Measurements from ENCODE around the gene TPPP3.
A peak's percentile ranks its signal among the peaks of the same experiment; 100 is the strongest.
"Not testable (repeated sequence)": the region's sequence is repeated elsewhere in the genome, so short reads cannot be mapped to it uniquely, and the experiment has no call there.

TPPP3 gene

GRCh38 chr16:67389911-67390815 is 3.1 kb downstream of the TPPP3 start:
- no peak for DNase-seq (ENCODE audit: low spot score)

DNA sequence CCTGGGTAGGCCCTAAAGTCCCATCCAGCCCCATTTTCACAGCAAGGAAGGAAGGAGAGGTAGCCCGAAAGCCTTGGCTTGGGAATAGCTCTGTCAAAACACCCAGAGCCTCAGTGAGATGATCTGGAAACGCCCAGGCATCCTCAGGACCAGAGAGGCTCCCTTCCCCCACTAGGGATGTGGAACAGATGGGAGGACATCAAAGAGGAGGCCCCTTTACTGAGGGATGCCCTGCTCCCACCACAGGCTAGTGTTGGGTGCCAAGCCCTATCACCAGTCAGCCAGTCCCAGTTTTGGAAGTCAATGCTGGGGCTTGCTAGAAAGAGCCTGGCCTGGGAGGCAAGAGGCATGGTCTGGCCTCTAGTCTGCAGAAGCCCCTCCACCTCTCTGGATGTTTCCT is 4.7 kb downstream of the TPPP3 start:
- no peak for DNase-seq (ENCODE audit: low spot score)

DNA sequence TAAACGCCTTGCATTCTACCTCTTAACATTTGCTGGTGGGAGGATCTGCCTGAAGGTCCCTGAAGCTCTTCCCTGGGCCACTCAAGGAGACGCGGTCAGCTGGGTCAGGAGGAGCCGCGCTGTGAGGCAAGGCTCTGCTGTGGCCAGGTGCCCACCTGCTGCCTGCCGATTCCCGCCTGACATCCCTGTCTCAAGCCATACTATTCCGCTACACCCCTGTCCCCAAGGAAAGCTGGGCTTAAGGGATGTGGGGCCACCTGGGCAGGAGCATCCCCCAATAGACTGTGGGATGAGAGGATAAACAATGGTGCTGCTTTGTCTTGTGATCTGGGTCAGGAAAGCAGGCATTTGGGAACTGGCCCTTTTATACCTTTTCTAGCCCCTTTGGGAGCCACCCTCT is 5.1 kb downstream of the TPPP3 start:
- DNase-seq (ENCODE audit: low spot score) = no peak

GRCh38 chr16:67387479-67388079 is 5.7 kb downstream of the TPPP3 start:
- DNase-seq (ENCODE audit: low spot score) = no peak

GRCh38 chr16:67386861-67387455 is 6.3 kb downstream of the TPPP3 start:
- DNase-seq (ENCODE audit: low spot score) = no peak

GRCh38 chr16:67384778-67385510 is 8.4 kb downstream of the TPPP3 start:
- no peak for DNase-seq (ENCODE audit: low spot score)

DNA sequence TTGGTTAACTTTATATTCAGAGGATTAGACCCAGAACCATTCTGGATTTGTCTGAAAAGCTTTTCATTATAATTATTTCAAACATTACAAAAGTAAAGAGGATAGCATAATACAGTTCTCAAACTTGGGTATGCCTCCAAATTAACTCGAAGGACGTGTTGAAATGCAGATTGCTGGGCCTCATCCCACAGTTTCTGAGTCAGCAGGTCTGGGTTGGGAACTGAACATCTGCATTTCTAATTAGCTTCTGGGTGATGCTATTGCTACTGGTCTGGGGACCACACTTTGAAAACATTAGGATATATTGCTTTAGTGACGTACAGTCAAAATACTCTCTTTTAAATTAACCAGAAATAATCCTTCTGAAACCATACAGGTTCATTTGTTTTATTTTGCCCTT is 10.0 kb downstream of the TPPP3 start:
- DNase-seq (ENCODE audit: low spot score) = no peak

DNA sequence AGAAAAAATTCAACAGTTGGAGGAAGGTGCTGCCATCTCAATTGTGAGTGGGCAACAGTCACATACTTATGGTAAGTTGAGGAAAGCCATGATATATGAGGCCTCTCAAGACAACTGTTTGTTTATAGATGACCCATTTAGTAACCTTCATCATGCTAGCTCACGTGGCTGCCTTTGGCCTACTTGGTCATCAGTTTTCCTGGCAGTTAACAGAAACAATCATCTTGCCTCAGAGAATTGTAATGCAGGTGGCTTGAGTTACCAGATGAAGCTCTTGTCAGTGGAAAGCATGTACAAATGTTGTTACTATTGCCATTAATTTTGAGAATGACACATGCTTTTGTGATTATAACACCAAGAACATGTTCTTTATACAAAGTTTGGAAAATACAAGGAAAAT is 14.7 kb downstream of the TPPP3 start:
- no peak for DNase-seq (ENCODE audit: low spot score)

DNA sequence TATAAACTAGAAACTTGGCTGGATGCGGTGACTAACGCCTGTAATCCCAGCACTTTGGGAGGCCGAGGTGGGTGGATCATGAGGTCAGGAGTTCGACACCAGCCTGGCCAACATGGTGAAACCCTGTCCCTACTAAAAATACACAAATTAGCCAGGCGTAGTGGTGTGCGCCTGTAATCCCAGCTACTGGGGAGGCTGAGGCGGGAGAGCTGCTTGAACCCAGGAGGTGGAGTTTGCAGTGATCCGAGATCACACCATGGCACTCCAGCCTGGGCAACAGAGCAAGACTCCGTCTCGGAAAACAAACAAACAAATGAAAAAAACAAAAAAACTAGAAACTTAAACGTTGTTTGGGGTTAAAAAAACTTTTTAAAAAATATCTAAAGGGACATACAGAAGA is 17.3 kb downstream of the TPPP3 start:
- not testable (repeated sequence) for DNase-seq (ENCODE audit: low spot score)

DNA sequence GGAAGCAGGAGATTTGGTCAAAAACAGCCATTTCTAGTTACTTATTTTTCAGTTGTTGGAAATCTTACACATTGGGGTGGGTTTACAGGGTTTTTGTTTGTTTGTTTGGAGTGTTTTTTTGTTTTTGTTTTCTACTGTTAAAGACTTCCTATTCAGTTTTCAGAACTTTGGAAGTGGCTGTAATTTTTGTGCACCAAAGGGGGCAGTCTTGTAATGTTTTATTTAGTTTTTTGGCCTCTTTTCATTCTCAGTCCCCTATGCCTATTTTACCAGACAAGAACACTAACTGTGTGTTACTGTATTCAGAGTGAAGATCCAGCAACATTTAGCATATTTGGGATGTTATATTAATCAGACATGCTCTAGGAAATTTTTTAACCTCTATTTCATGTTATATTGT is 20.6 kb downstream of the TPPP3 start:
- DNase-seq (ENCODE audit: low spot score) = peak; percentile 51

GRCh38 chr16:67370661-67371060 is 22.6 kb downstream of the TPPP3 start:
- no peak for DNase-seq (ENCODE audit: low spot score)

DNA sequence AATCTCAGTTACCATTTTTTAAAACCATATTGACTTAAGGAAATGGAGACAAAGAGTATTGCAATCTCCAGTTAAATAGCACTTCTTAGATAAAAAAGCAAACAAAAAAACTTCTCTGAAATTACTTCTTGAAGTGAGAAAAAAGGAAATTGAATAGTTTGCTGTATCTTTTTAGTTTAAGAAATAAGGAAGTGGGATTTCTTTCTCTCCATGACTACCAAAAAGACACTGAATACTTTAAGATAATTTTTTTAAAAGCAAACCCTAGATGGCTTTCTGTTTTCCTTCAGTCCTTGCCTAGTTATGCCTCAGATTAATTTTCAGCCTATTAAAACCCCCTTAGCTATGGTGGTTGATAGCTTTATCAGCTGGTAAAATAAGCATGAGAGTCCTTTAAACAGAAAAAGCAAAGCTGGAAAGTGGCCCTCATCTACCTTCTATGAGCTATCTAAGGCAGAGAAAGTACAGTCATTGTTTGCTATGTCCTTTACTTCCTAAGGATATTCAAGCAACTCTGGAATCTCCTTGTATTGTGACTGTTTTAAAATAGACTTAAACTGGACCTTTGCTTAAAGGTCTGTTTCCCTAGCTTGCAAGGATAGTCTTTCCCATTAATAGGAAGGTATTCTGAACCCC is 28.6 kb downstream of the TPPP3 start:
- DNase-seq (ENCODE audit: low spot score) = no peak

GRCh38 chr16:67361038-67361437 is 32.3 kb downstream of the TPPP3 start:
- no peak for DNase-seq (ENCODE audit: low spot score)

- not testable (repeated sequence) for DNase-seq (ENCODE audit: low spot score)
Measured at GRCh38 chr16:67359540-67360269, 33.6 kb downstream of the TPPP3 start.

GRCh38 chr16:67357561-67357960 is 35.7 kb downstream of the TPPP3 start:
- DNase-seq (ENCODE audit: low spot score) = no peak

- DNase-seq (ENCODE audit: low spot score) = no peak
Measured at GRCh38 chr16:67356396-67356795, 36.9 kb downstream of the TPPP3 start.

DNA sequence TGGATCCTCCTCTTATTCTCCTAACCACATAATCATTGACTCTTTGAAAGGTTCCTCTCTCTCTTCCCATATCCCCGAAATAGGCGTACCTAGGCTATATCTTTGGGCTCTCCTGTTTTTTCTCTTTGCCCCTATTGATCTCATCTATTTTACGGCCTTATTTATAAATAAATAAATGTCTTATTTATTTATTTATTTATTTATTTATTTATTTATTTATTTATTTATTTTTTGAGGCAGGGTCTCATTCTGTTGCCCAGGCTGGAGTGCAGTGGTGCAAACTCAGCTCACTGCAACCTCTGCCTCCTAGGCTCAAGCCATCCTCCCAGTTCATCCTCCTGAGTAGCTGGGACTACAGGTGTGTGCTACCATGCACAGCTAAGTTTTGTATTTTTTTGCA is 40.8 kb downstream of the TPPP3 start:
- not testable (repeated sequence) for DNase-seq (ENCODE audit: low spot score)

- DNase-seq (ENCODE audit: low spot score) = no peak
Measured at GRCh38 chr16:67350324-67350723, 43.0 kb downstream of the TPPP3 start.

DNA sequence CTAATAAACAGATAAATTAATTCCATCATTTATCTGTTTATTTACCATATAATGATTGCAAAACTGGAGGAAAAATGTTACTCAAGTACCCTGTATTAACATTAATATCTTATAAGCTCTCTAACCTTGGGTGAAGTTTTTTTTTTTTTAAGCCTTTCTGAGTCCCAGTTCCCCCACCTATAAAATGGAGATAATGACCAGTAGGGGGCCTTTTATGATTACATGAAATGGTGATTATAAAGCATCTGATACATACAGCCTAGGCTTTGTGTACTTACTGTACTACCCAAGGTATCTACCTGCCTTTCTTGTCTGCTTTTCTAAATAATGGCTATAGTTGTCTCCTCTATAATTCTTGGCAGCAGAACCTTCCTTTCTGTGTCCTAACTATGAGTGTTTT is 44.1 kb downstream of the TPPP3 start:
- no peak for DNase-seq (ENCODE audit: low spot score)

GRCh38 chr16:67346341-67346740 is 47.0 kb downstream of the TPPP3 start:
- DNase-seq (ENCODE audit: low spot score) = no peak

DNA sequence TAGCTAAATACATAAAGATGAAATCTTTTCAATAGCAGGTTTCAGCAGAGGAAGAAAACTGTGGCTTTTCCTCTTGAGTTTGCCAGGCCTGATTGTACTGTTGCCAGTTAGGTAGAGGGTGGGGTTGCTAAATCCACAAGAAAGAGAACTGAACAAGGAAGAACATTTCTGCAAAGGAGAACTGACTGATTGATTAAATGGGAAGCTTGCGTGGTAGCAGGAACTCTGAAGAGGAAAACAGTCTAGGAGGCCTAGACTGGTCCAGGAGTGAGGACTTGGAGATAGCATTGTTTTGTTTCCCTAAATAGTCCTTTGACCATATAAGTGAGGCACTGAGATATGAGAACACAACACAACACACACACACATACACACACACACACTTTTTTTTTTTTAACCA is 47.9 kb downstream of the TPPP3 start:
- no peak for DNase-seq (ENCODE audit: low spot score)

Data from AG08395 (cell line).